Adrenal gland (tissue), 12 donors: ENCODE results near the gene SYNPO. TPM values are rescaled to one million over a fixed set of nuclear protein-coding genes. Genes with fewer than 3 reads are reported as not detected.

Experiments used
- DNase-seq, 7 donors: peaks; one replicate each; pipeline ENCODE4 v3.0.0-alpha.2; 2019 to 2020
- H3K27ac ChIP-seq, 5 donors: fragments of 200-600 bp; sonication (generic) in 4 of 5; 1 replicate in 3 of 5; 2 replicates in 2 of 5; pipeline versions ENCODE4 v1.5.1 to v1.8.0; 2016 to 2020; ENCODE audit warnings: mild to moderate bottlenecking in 1 of 5
- H3K27me3 ChIP-seq: fragments of 200-600 bp; 2 replicates; pipeline ENCODE4 v1.8.0; 2021
- H3K36me3 ChIP-seq, 2 donors: fragments of 200-600 bp; replicated peaks in 1 of 2; 1 replicate in 1 of 2; 2 replicates in 1 of 2; pipeline versions ENCODE4 v1.5.1 to v1.8.0; 2018 to 2022
- H3K4me1 ChIP-seq, 2 donors: fragments of 200-600 bp; replicated peaks in 1 of 2; 1 replicate in 1 of 2; 2 replicates in 1 of 2; pipeline versions ENCODE4 v1.5.1 to v1.8.0; 2018 to 2021
- H3K4me3 ChIP-seq, 4 donors: fragments of 200-600 bp; sonication (generic) in 3 of 4; one replicate each; pipeline ENCODE4 v1.5.1; 2016 to 2018
- H3K9me3 ChIP-seq, 3 donors: fragments of 200-600 bp; sonication (generic) in 1 of 3; replicated peaks in 1 of 3; 1 replicate in 2 of 3; 2 replicates in 1 of 3; pipeline versions ENCODE4 v1.5.1 to v1.8.0; 2016 to 2021
- CTCF ChIP-seq, 6 experiments: fragments of 450-650 bp in 4 of 6; fragments of 200-600 bp in 2 of 6; sonication (generic) in 1 of 6; IDR thresholded peaks; 1 replicate in 5 of 6; 2 replicates in 1 of 6; pipeline versions ENCODE4 v1.5.1 to v1.8.0; 2016 to 2021; ENCODE audit warnings: antibody characterized with exemption in 6 of 6, mild to moderate bottlenecking in 2 of 6, moderate library complexity in 1 of 6
- POLR2A ChIP-seq, 2 donors: fragments of 450-650 bp; IDR thresholded peaks; one replicate each; pipeline ENCODE4 v1.6.1; 2017; ENCODE audit warnings: antibody characterized with exemption in 2 of 2, mild to moderate bottlenecking in 2 of 2, moderate library complexity in 1 of 2
- WGBS, 4 donors: extraction: QIAGEN DNeasy Blood & Tissue Kit in 2 of 4; methylation state at CpG; one replicate each; pipeline versions ENCODE4 v1.1.5 to v1.1.7; 2013 to 2017; 5-methylcytosine and 5-hydroxymethylcytosine counted together
- intact Hi-C, 2 donors: fragments of 100-400 bp; cut with DNase I; formaldehyde crosslinking; loops; one replicate each; pipeline versions ENCODE4 v1.14.1 to v1.15.0; 2022 to 2023
- polyA plus RNA-seq, 3 donors: library from polyadenylated mRNA; stranded (reverse); fragments of 200-250 nt in 2 of 3; fragments of 350-450 nt in 1 of 3; fragmentation: Illumina TruSeq in 1 of 3; extraction: RNeasy Lipid Tissue Mini Kit (QIAGEN cat#74804) in 1 of 3; gene quantifications; one replicate each; pipeline ENCODE4 v1.2.3, GENCODE V29; 2013 to 2014
- total RNA-seq, 9 donors: library from RNA; depleted of rRNA in 4 of 9; stranded (reverse); fragments of >200 nt in 4 of 9; fragments of 120-200 nt in 1 of 9; fragmentation: NEBNext Ultra II Directional in 1 of 9; extraction: Animal tissue kit (Norgen Biotek cat#: 25700) in 1 of 9; gene quantifications; one replicate each; pipeline versions ENCODE4 v1.1.0 to v1.2.4, GENCODE V29; 2013 to 2023
- donor health status: healthy with polysubstance abuse.
- donor health status: Bipolar disorder and iron deficiency.
- donor health status: DM: yes; HTN: yes; CAD: no.
- donor health status: DM: no; HTN: no; CAD: no.
- donor health status: DM: no; HTN: no; CAD: no.
- donor health status: DM: yes; HTN: yes; CAD: no.

Gene SYNPO
- total and polyA plus RNA-seq, 12 donors: 10.0 to 293 (median 104) TPM

DNA sequence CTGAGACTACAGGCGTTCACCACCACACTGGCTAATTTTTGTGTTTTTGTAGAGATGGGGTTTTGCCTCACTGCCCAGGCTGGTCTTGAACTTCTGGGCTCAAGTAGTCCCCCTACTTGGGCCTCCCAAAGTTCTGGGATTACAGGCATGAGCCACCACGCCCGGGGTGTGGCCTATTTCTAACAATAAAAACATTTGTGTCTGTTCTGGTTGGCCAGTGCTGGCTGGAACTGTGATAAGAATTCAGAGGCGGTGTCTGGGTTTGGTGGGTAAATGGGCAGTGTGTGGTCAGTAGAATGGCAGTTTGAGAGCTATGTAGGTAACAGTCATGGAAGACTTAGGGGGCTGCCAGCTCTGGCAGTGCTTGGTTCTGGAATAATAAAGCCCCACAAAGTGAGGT is 46.9 kb upstream of the SYNPO start:
- intact Hi-C loops: no loop called here
- Histone ChIP-seq H3K27ac (peak overlapping the region in 1 of 5 donors; percentile 49), H3K4me3 (no peak overlapping the region), H3K36me3 (no peaks in the 10 kb centered on the region), H3K27me3 (no peaks in the 10 kb centered on the region), H3K4me1 (peaks cover 0 to 17% of the 10 kb centered on the region in 2 donors), H3K9me3 (no peaks in the 10 kb centered on the region)
- no peak for TF ChIP-seq CTCF (IDR thresholded peaks at IDR 0.05)
- TF ChIP-seq POLR2A (IDR thresholded peaks at IDR 0.05): no peak
- no peak for DNase-seq
- 63 to 95% (median 85%) methylated on average over 4 of the region's 4 CpGs for WGBS, 4 donors

DNA sequence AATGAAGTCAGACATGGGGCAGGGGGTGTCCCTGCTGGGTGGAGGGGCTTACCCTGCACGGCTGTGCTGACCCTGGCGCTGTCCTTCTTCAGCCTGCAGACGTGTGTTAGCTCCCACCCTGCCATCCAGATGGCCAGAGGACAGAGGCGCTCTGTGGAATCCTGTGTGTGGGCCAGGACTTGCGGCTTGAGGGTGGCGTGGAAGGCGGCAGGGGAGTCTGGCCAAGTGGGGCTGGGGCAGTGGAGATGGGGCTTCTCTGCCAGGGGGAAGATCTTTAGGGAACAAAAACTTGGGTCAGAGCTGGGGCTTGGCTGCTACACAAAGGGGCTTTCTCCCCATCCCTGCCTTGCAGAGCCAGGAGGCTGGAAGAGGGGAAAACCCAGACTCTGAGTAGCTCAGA is 46.5 kb upstream of the SYNPO start:
- no peaks in the 10 kb centered on the region for H3K27me3 ChIP-seq
- H3K9me3 ChIP-seq: no peaks in the 10 kb centered on the region
- H3K36me3 ChIP-seq: no peaks in the 10 kb centered on the region
- peak overlapping the region in 1 of 5 donors; percentile 49 for H3K27ac ChIP-seq
- intact Hi-C loops: no loop called here
- no peak overlapping the region for H3K4me3 ChIP-seq
- 78 to 98% (median 86%) methylated on average over 6 to 7 of the region's 7 CpGs for WGBS, 4 donors
- no peak for DNase-seq
- TF ChIP-seq CTCF (IDR thresholded peaks at IDR 0.05) (no peak), POLR2A (IDR thresholded peaks at IDR 0.05) (no peak)
- H3K4me1 ChIP-seq: peaks cover 0 to 17% of the 10 kb centered on the region in 2 donors

- Histone ChIP-seq H3K27ac (peak overlapping the region in 2 of 5 donors; percentile 45 to 57), H3K9me3 (no peaks in the 10 kb centered on the region), H3K4me3 (no peak overlapping the region), H3K27me3 (no peaks in the 10 kb centered on the region), H3K36me3 (no peaks in the 10 kb centered on the region), H3K4me1 (peaks cover 0 to 21% of the 10 kb centered on the region in 2 donors)
- DNase-seq: peak in 1 of 7 donors; percentile 44
- intact Hi-C loops: no loop called here
- TF ChIP-seq POLR2A (IDR thresholded peaks at IDR 0.05) (no peak), CTCF (IDR thresholded peaks at IDR 0.05) (no peak)
- 64 to 80% (median 71%) methylated on average over 8 to 12 of the region's 12 CpGs for WGBS, 4 donors
Measured at GRCh38 chr5:150595466-150596031, 44.9 kb upstream of the SYNPO start.

DNA sequence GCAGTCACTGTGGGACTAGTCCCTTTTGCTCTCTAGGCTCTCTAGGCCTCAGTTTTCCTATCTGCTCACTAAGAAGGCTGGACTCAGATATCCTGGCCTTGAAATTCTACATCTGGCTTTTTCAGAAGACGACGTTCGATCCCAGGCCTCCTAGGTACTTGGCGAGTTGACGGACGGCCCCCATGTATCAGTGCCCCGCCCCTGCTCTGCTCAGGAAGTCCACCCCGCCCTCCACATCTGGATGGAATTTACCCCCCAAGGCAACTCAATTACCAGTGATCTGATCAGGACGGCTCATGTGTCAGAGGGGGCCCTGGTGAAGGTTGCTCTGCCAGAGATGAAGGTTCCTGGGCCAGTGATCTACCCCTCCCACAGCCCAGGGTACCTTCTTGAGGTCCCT is 44.1 kb upstream of the SYNPO start:
- no peak for DNase-seq
- H3K4me1 ChIP-seq: peaks cover 0 to 14% of the 10 kb centered on the region in 2 donors

More for the DNA sequence above, 44.1 kb upstream of the SYNPO start:
- H3K27me3 ChIP-seq: no peaks in the 10 kb centered on the region
- intact Hi-C loops: no loop called here
- H3K27ac ChIP-seq: peak overlapping the region in 1 of 5 donors; percentile 57
- no peak for TF ChIP-seq CTCF (IDR thresholded peaks at IDR 0.05)
- TF ChIP-seq POLR2A (IDR thresholded peaks at IDR 0.05): no peak
- H3K36me3 ChIP-seq: no peaks in the 10 kb centered on the region
- H3K9me3 ChIP-seq: no peaks in the 10 kb centered on the region
- 86 to 88% (median 88%) methylated on average over 5 to 9 of the region's 9 CpGs for WGBS, 4 donors
- H3K4me3 ChIP-seq: no peak overlapping the region
